NCI-H2171 (cell line): Measurements from ENCODE around the gene ZNF236.
"Not testable (repeated sequence)": the region's sequence is repeated elsewhere in the genome, so short reads cannot be mapped to it uniquely, and the experiment has no call there.

Experiments
- DNase-seq: peaks from one replicate; lab custom pipeline; 2025; lab: John Stamatoyannopoulos, UW

Gene ZNF236

GRCh38 chr18:77006305-77007175 is 184.2 kb downstream of the ZNF236 start:
- DNase-seq: no peak

GRCh38 chr18:77007251-77007650 is 184.9 kb downstream of the ZNF236 start:
- DNase-seq: no peak

GRCh38 chr18:77008006-77008405 is 185.6 kb downstream of the ZNF236 start:
- no peak for DNase-seq

- DNase-seq: no peak
These were observed 186.4 kb downstream of the ZNF236 start for GRCh38 chr18:77008576-77009315.

GRCh38 chr18:77009675-77010074 is 187.3 kb downstream of the ZNF236 start:
- DNase-seq: no peak

- DNase-seq: no peak
These were observed 189.8 kb downstream of the ZNF236 start for GRCh38 chr18:77012120-77012519.

- no peak for DNase-seq
These were observed 190.6 kb downstream of the ZNF236 start for GRCh38 chr18:77012806-77013541.

GRCh38 chr18:77013811-77014521 is 191.6 kb downstream of the ZNF236 start:
- no peak for DNase-seq

- DNase-seq: no peak
These were observed 192.2 kb downstream of the ZNF236 start for GRCh38 chr18:77014538-77014937.

- no peak for DNase-seq
These were observed 192.8 kb downstream of the ZNF236 start for GRCh38 chr18:77015169-77015568.

- DNase-seq: no peak
These were observed 193.7 kb downstream of the ZNF236 start for GRCh38 chr18:77015771-77016710.

GRCh38 chr18:77016936-77017335 is 194.6 kb downstream of the ZNF236 start:
- no peak for DNase-seq

GRCh38 chr18:77017355-77017754 is 195.0 kb downstream of the ZNF236 start:
- DNase-seq: no peak

- DNase-seq: not testable (repeated sequence)
These were observed 196.3 kb downstream of the ZNF236 start for GRCh38 chr18:77018650-77019049.

- DNase-seq: no peak
These were observed 197.3 kb downstream of the ZNF236 start for GRCh38 chr18:77019641-77020040.
